ENCODE data around the gene BPIFB4.

The BPIFB4 gene

DNA sequence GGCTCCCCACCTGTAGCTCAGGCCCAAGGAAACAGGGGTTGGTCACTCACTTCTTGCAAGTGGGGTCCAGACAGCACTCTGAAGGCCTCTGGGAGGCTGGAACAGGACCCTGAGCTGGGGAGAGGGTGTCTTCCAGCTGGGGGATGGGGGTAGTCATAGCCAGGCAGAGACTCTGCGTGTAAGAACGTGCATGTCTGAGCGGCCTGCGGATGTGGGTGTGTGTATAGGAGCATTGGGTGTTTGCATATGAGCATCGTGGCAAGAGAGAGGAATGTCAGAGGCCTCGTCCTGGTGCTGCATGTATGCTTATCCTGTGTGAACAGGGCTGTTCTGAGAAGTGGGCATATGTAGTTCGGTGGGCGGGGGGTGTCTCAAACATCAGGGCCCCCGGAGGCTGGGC is 13.7 kb upstream of the BPIFB4 start:
- no peaks in the 10 kb centered on the region for H3K36me3 ChIP-seq
- H3K27me3 ChIP-seq = peaks cover 4% of the 10 kb centered on the region
- H3K4me1 ChIP-seq (ENCODE audit: control insufficient read depth in 1 of 2, insufficient read depth in 1 of 2, low read depth in 1 of 2, low read length in 1 of 2) = peaks cover 0 to 6% of the 10 kb centered on the region in 2 experiments
- H3K27ac ChIP-seq = no peak overlapping the region
- TF ChIP-seq, protein P1, sequence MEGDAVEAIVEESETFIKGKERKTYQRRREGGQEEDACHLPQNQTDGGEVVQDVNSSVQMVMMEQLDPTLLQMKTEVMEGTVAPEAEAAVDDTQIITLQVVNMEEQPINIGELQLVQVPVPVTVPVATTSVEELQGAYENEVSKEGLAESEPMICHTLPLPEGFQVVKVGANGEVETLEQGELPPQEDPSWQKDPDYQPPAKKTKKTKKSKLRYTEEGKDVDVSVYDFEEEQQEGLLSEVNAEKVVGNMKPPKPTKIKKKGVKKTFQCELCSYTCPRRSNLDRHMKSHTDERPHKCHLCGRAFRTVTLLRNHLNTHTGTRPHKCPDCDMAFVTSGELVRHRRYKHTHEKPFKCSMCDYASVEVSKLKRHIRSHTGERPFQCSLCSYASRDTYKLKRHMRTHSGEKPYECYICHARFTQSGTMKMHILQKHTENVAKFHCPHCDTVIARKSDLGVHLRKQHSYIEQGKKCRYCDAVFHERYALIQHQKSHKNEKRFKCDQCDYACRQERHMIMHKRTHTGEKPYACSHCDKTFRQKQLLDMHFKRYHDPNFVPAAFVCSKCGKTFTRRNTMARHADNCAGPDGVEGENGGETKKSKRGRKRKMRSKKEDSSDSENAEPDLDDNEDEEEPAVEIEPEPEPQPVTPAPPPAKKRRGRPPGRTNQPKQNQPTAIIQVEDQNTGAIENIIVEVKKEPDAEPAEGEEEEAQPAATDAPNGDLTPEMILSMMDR (IDR thresholded peaks at IDR 0.05) = no peak
- H3K4me3 ChIP-seq (ENCODE audit: low read depth in 1 of 2, low read length in 1 of 2) = no peak overlapping the region
- no peaks in the 10 kb centered on the region for H3K9me3 ChIP-seq

DNA sequence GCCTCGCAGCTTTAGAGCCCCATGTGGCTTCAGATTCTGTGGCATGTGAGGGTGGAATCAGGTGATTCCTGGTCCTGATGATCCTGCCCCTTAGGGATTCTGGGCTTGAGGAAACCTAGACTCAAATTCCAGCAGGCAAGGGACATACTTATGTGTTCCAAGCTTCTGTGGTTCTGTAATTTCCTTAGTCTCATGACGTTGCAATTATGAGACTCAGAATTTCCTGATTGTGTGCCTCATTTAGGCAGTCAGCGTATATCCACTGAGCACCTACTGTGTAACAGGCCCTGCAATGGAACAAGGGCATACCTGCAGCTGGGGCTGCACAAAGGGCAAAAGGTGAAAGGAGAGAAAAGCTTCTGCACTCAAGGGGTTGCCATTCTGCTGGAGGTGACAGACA is 11.6 kb upstream of the BPIFB4 start:
- Histone ChIP-seq H3K27ac (no peak overlapping the region), H3K36me3 (no peaks in the 10 kb centered on the region), H3K4me1 (ENCODE audit: control insufficient read depth in 1 of 2, insufficient read depth in 1 of 2, low read depth in 1 of 2, low read length in 1 of 2) (peaks cover 0 to 6% of the 10 kb centered on the region in 2 experiments), H3K9me3 (no peaks in the 10 kb centered on the region), H3K27me3 (no peaks in the 10 kb centered on the region), H3K4me3 (ENCODE audit: low read depth in 1 of 2, low read length in 1 of 2) (no peak overlapping the region)
- TF ChIP-seq, protein P1 (IDR thresholded peaks at IDR 0.05) = no peak

DNA sequence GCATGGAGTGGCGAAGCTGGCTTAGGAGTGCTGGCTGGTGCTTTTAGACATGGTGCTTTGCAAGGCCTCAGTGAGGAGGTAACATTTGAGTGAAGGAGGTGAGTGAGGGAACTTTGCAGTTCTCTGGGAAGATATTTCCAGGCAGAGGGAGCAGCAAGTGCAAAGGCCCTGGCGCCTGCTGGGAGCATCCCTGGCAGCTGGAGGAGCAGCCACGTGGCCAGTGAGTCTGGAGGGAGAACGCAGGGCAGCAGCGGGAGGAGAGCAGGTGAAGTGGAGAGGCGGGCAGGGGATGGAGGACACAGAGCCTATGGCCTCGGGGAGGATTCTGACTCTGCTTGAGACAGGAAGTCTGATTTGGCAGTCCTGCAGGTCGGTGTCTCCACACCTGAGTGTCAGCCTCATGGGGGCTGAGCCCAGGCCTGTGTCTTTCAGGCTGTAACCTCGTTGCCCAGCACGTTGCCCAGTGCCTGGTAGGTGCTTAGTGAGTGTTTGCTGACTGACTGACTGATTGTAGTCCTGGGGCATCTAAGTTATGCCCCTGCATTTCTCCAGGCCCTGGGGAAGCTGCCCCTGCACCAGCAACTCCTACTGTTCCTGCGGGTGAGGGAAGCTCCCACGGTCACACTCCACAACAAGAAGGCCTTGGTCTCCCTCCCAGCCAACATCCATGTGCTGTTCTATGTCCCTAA is 11.0 kb upstream of the BPIFB4 start:
- Histone ChIP-seq H3K9me3 (no peaks in the 10 kb centered on the region), H3K4me1 (ENCODE audit: control insufficient read depth in 1 of 2, insufficient read depth in 1 of 2, low read depth in 1 of 2, low read length in 1 of 2) (peaks cover 0 to 6% of the 10 kb centered on the region in 2 experiments), H3K36me3 (no peaks in the 10 kb centered on the region), H3K27ac (no peak overlapping the region), H3K27me3 (no peaks in the 10 kb centered on the region), H3K4me3 (ENCODE audit: low read depth in 1 of 2, low read length in 1 of 2) (no peak overlapping the region)
- TF ChIP-seq, protein P1 (IDR thresholded peaks at IDR 0.05) = no peak

DNA sequence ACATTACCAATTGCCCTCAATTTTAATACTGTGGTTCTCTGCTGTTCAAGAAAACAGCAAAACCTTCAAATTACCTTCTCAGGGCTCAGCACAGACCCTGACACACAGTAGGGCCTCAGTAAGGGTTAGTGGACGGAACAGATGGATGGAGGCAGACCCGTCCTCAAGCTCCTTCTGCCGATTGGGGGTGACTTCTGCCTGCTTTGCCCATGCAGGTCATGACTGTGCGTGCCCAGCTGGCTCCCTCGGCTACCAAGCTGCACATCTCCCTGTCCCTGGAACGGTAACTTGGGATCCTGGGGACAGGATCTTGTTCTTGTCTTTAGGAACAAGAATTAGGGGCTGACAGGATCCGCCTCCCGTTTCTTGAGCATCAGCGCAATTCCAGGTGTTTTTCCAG is 9.8 kb upstream of the BPIFB4 start:
- no peak overlapping the region for H3K4me3 ChIP-seq (ENCODE audit: low read depth in 1 of 2, low read length in 1 of 2)
- H3K36me3 ChIP-seq = no peaks in the 10 kb centered on the region
- peaks cover 0 to 6% of the 10 kb centered on the region in 2 experiments for H3K4me1 ChIP-seq (ENCODE audit: control insufficient read depth in 1 of 2, insufficient read depth in 1 of 2, low read depth in 1 of 2, low read length in 1 of 2)
- TF ChIP-seq, protein P1 (IDR thresholded peaks at IDR 0.05) = no peak
- H3K27me3 ChIP-seq = no peaks in the 10 kb centered on the region
- no peak overlapping the region for H3K27ac ChIP-seq
- no peaks in the 10 kb centered on the region for H3K9me3 ChIP-seq

DNA sequence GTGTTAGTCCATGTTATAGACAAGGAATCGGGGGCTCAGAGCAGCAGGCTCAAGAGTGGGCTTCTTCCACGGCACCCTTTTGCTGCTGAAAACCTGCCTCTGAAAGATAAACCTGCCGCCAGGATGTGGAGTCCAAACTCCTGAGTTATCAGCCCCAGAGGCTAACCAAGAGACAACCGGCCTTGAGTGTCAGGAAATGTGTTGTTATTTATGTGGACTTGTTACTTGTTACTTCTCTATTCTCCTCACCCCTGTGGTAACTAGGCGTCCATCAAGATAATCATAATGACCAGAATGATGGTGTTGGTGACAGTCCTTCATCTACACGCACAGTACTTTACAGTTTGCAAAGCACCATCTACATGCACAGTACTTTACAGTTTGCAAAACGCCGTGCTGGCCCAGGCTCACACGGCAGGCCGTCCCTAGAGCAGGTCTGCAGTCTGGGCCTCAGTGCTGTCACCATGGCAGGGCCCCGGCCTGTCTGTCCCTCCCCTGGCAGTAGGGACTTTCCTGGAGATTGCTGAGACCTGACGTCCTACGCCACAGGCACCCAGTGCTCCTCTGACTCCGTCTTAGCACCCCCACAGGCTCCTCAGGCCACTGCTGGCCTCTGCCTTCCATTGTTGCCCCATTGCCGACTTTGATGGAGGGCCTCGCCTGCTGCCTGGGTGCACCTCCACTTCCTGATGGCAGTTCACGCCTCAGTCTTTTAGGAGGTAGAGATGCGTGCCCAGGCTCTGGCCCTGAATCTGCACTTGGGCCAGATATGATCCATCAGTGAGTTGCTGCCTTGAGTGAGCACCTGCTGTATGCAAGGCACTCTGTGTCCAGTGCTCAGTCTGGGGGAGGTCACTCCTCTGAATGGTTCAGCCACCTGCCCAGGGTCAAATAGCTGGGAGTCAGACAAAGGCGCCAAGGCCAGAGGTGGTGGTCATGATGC is 9.1 kb upstream of the BPIFB4 start:
- H3K27ac ChIP-seq = no peak overlapping the region
- peaks cover 0 to 6% of the 10 kb centered on the region in 2 experiments for H3K4me1 ChIP-seq (ENCODE audit: control insufficient read depth in 1 of 2, insufficient read depth in 1 of 2, low read depth in 1 of 2, low read length in 1 of 2)
- H3K27me3 ChIP-seq = no peaks in the 10 kb centered on the region
- TF ChIP-seq, protein P1 (IDR thresholded peaks at IDR 0.05) = no peak
- H3K36me3 ChIP-seq = no peaks in the 10 kb centered on the region
- no peak overlapping the region for H3K4me3 ChIP-seq (ENCODE audit: low read depth in 1 of 2, low read length in 1 of 2)
- no peaks in the 10 kb centered on the region for H3K9me3 ChIP-seq
